DOHH2 (cell line): ENCODE measurements around the gene WDR7.
A peak's percentile ranks its signal among the peaks of the same experiment; 100 is the strongest.

Experiments used
- H3F3A ChIP-seq: fragments of 200-600 bp; sonication (generic), shearing (Covaris generic); 2 replicates; pipeline ENCODE4 v1.6.0; 2016; ENCODE audit warnings: antibody characterized with exemption, mild to moderate bottlenecking; ENCODE audit not compliant: control insufficient read depth, insufficient read depth
- H3K27ac ChIP-seq: fragments of 200-600 bp; sonication (generic); 2 replicates; pipeline ENCODE4 v1.5.1; 2014; ENCODE audit warnings: low read depth, mild to moderate bottlenecking, low read length, moderate library complexity
- H3K27me3 ChIP-seq: fragments of 200-600 bp; sonication (generic); 2 replicates; pipeline ENCODE4 v1.6.1; 2014; ENCODE audit warnings: mild to moderate bottlenecking, low read length, mixed read lengths; ENCODE audit not compliant: control insufficient read depth
- H3K36me3 ChIP-seq: fragments of 200-600 bp; sonication (generic); 2 replicates; pipeline ENCODE4 v1.6.1; 2014; ENCODE audit warnings: mild to moderate bottlenecking, low read length, moderate library complexity, mixed read lengths; ENCODE audit not compliant: control insufficient read depth
- H3K4me1 ChIP-seq: fragments of 200-600 bp; sonication (generic); 2 replicates; pipeline ENCODE4 v1.6.1; 2014; ENCODE audit warnings: mild to moderate bottlenecking, low read length, mixed read lengths; ENCODE audit not compliant: control insufficient read depth
- H3K4me2 ChIP-seq: fragments of 200-600 bp; sonication (generic); 2 replicates; pipeline ENCODE4 v1.6.0; 2014; ENCODE audit warnings: mild to moderate bottlenecking, low read length, moderate library complexity
- H3K4me3 ChIP-seq: fragments of 200-600 bp; sonication (generic); 2 replicates; pipeline ENCODE4 v1.5.1; 2014; ENCODE audit warnings: mild to moderate bottlenecking, low read length, mixed read lengths
- H3K79me2 ChIP-seq: fragments of 200-600 bp; sonication (generic); 2 replicates; pipeline ENCODE4 v1.6.1; 2014; ENCODE audit warnings: mild to moderate bottlenecking, low read length, mixed read lengths; ENCODE audit not compliant: control insufficient read depth
- H3K9me2 ChIP-seq: fragments of 200-600 bp; sonication (generic); replicated peaks from 2 replicates; pipeline ENCODE4 v1.6.1; 2014; ENCODE audit warnings: mild to moderate bottlenecking, low read length, mixed read lengths; ENCODE audit not compliant: control insufficient read depth
- H3K9me3 ChIP-seq: fragments of 200-600 bp; sonication (generic); 2 replicates; pipeline ENCODE4 v1.6.1; 2014; ENCODE audit warnings: antibody characterized with exemption, low read length, mixed read lengths; ENCODE audit not compliant: control insufficient read depth, insufficient read depth
- H4K20me1 ChIP-seq: fragments of 200-600 bp; sonication (generic); 2 replicates; pipeline ENCODE4 v1.6.0; 2014; ENCODE audit warnings: low read depth, mild to moderate bottlenecking, antibody characterized with exemption, low read length, moderate library complexity; ENCODE audit not compliant: control insufficient read depth, insufficient read depth
- EZH2phosphoT487 ChIP-seq: fragments of 200-600 bp; sonication (generic); IDR thresholded peaks from 2 replicates; pipeline ENCODE4 v1.6.1; 2017; ENCODE audit warnings: borderline replicate concordance, mild to moderate bottlenecking, antibody characterized with exemption, low read length, moderate library complexity, mixed read lengths
- TF ChIP-seq, protein P1 (sequence below): fragments of 200-600 bp; sonication (generic); IDR thresholded peaks from one replicate; pipeline ENCODE4 v1.5.1; 2014; ENCODE audit warnings: antibody characterized with exemption, mild to moderate bottlenecking, low read depth, low read length; ENCODE audit not compliant: poor library complexity, severe bottlenecking

Gene WDR7

DNA sequence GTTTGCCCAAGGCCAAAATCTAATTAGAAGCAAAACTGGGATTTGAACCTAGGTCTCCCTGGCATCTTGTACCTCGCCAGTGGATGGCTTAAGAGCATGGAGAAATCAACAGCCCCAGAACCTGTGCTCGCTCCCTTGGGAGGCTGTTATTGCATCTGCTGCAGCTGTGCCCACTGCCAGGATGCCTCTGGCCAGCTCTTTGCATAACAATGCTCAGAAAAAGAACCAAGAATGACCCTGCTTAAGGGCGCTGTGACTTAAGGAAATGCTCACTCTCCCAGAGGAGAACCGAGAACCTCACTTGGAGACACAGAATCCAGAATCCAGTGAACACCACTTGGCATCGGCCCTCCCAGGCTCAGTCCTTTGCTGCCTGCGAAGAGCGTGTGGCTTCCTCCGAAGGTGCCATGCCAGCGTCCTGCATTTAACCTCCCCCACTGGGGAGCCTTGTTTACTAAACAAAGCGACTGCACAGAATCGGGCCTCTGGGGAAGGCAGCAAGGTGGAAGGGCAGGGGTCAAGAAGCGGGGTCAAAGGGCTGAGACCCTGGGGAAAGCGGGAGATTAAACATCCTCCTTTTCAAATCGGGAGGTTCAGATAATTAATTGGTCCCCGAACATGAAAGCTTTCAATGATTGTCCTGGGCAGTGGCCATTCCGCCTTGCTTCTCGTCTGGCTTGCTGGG is 424.7 kb downstream of the WDR7 start:
- TF ChIP-seq EZH2phosphoT487: no peak
- TF ChIP-seq, protein P1, sequence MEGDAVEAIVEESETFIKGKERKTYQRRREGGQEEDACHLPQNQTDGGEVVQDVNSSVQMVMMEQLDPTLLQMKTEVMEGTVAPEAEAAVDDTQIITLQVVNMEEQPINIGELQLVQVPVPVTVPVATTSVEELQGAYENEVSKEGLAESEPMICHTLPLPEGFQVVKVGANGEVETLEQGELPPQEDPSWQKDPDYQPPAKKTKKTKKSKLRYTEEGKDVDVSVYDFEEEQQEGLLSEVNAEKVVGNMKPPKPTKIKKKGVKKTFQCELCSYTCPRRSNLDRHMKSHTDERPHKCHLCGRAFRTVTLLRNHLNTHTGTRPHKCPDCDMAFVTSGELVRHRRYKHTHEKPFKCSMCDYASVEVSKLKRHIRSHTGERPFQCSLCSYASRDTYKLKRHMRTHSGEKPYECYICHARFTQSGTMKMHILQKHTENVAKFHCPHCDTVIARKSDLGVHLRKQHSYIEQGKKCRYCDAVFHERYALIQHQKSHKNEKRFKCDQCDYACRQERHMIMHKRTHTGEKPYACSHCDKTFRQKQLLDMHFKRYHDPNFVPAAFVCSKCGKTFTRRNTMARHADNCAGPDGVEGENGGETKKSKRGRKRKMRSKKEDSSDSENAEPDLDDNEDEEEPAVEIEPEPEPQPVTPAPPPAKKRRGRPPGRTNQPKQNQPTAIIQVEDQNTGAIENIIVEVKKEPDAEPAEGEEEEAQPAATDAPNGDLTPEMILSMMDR: no peak
- peaks cover 74% of the 10 kb centered on the region for H3K27me3 ChIP-seq
- H3K4me1 ChIP-seq: peaks cover 18% of the 10 kb centered on the region
- no peaks in the 10 kb centered on the region for H3F3A ChIP-seq
- H3K36me3 ChIP-seq: no peaks in the 10 kb centered on the region
- H4K20me1 ChIP-seq: peaks cover 26% of the 10 kb centered on the region; the same call in 1 of the 2 replicates
- H3K4me2 ChIP-seq: no peak overlapping the region
- H3K4me3 ChIP-seq: no peak overlapping the region
- no peaks in the 10 kb centered on the region for H3K79me2 ChIP-seq
- H3K9me3 ChIP-seq: no peaks in the 10 kb centered on the region
- no peaks in the 10 kb centered on the region for H3K9me2 ChIP-seq
- H3K27ac ChIP-seq: no peak overlapping the region

DNA sequence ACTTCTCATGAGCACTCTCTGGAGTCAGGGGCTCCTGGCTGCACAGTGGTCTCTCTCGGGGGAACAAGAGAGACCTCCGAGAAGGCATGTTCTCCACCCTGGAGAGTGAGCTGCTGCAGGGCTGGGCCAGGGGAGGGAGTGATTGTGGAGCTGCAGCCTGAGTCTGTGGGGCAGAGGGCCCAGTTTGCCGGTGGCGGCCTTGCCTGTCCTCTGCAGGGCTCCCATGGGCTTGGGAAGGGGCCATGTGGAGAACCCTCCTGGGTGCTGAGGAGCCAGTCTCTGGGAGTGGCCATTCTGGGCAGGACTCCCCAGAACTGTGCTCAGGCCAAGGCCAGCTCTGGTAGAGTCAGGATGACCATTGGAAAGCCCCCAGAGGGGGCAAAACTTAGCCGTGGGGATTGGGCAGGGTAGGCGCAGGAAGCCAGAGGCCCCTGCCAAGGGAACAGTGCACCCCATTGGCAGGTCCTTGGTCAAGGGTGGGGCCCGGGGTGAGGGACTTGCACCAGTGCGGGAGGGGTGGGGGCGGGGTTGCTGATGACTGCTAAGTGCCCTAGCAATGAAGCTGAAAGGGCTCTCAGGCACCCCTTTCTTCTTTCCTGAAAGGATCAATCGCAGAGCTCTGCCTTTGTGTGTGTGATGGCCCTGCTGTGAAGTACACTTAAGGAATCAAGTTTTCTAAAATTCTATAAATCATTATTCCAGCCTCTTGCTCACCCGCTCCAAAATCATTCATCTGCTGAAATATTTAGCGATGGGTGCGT is 426.0 kb downstream of the WDR7 start:
- TF ChIP-seq EZH2phosphoT487: no peak
- TF ChIP-seq, protein P1: no peak
- no peaks in the 10 kb centered on the region for H3K36me3 ChIP-seq
- H3K9me2 ChIP-seq: no peaks in the 10 kb centered on the region
- H3K9me3 ChIP-seq: no peaks in the 10 kb centered on the region
- H3K79me2 ChIP-seq: no peaks in the 10 kb centered on the region
- H3K4me2 ChIP-seq: peak overlapping the region; percentile 57
- no peak overlapping the region for H3K4me3 ChIP-seq
- no peaks in the 10 kb centered on the region for H3F3A ChIP-seq
- H3K4me1 ChIP-seq: peaks cover 18% of the 10 kb centered on the region
- H4K20me1 ChIP-seq: peaks cover 26% of the 10 kb centered on the region; the same call in 1 of the 2 replicates
- H3K27me3 ChIP-seq: peaks cover 84% of the 10 kb centered on the region
- H3K27ac ChIP-seq: no peak overlapping the region

DNA sequence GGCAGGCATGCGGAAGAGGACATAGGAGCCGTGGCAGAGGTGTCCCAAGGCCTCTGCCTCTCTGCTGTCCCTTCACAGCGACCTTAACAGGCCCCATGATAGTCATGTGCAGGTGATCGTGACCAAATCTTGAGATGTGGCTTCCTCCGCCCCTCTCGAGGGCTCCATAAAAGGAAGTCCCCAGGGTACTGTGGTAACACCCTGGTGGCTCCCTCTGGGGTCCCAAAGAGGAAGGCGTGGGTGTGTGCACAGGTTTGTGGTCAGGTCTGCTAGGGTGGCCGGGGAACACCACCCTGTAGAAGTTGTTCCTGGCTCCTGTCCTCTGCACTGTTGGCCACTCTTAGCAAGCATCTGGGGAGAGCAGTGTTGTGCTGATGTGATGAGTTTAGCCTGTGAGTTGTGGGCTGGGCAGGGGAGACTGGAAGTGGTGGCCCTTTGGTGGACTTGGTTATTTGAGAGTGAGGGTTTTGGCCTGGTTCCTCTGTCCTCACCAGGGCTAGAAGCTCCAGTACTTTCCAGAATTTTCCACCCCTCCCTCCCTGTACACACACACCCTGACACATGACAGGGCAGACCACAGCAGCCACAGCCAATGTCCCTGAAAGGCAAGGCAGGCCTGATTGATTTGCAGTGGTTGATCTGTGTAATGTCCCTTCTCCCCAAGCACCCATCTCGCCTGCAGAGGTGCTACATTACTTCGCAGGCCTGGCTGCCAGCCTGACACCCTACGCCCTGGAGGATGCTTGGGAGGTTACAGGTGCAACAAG is 426.8 kb downstream of the WDR7 start:
- H3K36me3 ChIP-seq: no peaks in the 10 kb centered on the region
- H3K9me3 ChIP-seq: peaks cover 3% of the 10 kb centered on the region
- no peaks in the 10 kb centered on the region for H3K9me2 ChIP-seq
- peak; percentile 100; the same call in 1 of the 2 replicates for TF ChIP-seq EZH2phosphoT487
- TF ChIP-seq, protein P1: no peak
- H3K27ac ChIP-seq: no peak overlapping the region
- peaks cover 18% of the 10 kb centered on the region for H3K4me1 ChIP-seq
- H3K4me3 ChIP-seq: no peak overlapping the region
- H3K79me2 ChIP-seq: no peaks in the 10 kb centered on the region
- no peaks in the 10 kb centered on the region for H3F3A ChIP-seq
- peaks cover 85% of the 10 kb centered on the region for H3K27me3 ChIP-seq
- peak overlapping the region; percentile 57 for H3K4me2 ChIP-seq
- peaks cover 23% of the 10 kb centered on the region; the same call in 1 of the 2 replicates for H4K20me1 ChIP-seq
